ENCODE measurements around the gene HOXA10.

DNA sequence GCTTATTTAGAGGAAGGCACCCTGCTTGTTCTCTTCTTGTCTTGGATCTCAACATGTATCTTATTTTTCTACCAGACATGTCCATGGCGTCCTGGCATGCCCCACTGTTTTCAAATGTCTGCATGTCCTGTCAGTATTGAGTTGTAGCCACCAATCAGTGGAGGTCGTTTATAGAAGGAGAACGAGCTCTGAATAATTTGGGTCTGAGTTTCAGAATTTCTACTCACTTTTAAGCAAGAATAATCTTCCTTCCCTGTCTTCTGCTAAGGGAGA, 28.7 kb upstream of the HOXA10 start:
- TF ChIP-seq FOXP2 (optimal IDR thresholded peaks at IDR 0.05; ENCODE audit: borderline replicate concordance, extremely low read depth, extremely low read length, insufficient read depth), result no peak
- TF ChIP-seq TAF1 (IDR thresholded peaks at IDR 0.05; ENCODE audit: borderline replicate concordance, insufficient read depth, low read length), result no peak
- no peak for TF ChIP-seq SIN3A (IDR thresholded peaks at IDR 0.05; ENCODE audit: borderline replicate concordance, insufficient read depth, low read length)
- TF ChIP-seq POLR2AphosphoS5 (IDR thresholded peaks at IDR 0.05; ENCODE audit: low read depth, low read length), result no peak
